ENCODE measurements around the gene FGF18.

Gene FGF18

GRCh38 chr5:171477101-171477500 is 57.7 kb downstream of the FGF18 start:
- H3K4me3 ChIP-seq (ENCODE audit: low read depth, low read length) = no peak overlapping the region
- TF ChIP-seq ZNF548 (tag by site-specific recombination; IDR thresholded peaks at IDR 0.05) (no peak), ZBTB17 (tag by site-specific recombination; IDR thresholded peaks at IDR 0.05) (peak; percentile 96), OVOL3 (tag by site-specific recombination; IDR thresholded peaks at IDR 0.05) (no peak), ZNF433 (tag by site-specific recombination; IDR thresholded peaks at IDR 0.05; ENCODE audit: low read depth) (no peak)
- CTCF ChIA-PET = interaction anchor here (1.4 kb wide), 1 partner anchor 16 kb away, joined by 4 read pairs; no protein-coding TSS in a partner anchor

GRCh38 chr5:171477666-171478065 is 58.2 kb downstream of the FGF18 start:
- no peaks in the 10 kb centered on the region for H3K36me3 ChIP-seq (ENCODE audit: control insufficient read depth in 2 of 2, insufficient read depth in 1 of 2, low read length in 2 of 2)
- no peaks in the 10 kb centered on the region for H3K9me3 ChIP-seq (ENCODE audit: control insufficient read depth, insufficient read depth, low read depth, low read length)
- H3K4me1 ChIP-seq (ENCODE audit: control insufficient read depth, insufficient read depth, low read length) = peaks cover 7% of the 10 kb centered on the region; the same call in 1 of the 2 replicates
- ChIA-PET CTCF (interaction anchor here (1.6 kb wide), 1 partner anchor 421 kb away, joined by 3 read pairs; no protein-coding TSS in a partner anchor), POLR2A (no interaction called here)
- H3K4me3 ChIP-seq (ENCODE audit: low read depth, low read length) = no peak overlapping the region
- no peak overlapping the region for H3K27ac ChIP-seq (ENCODE audit: extremely low read depth, low read depth, low read length)
- no peak for TF ChIP-seq KLF7 (tag by site-specific recombination; IDR thresholded peaks at IDR 0.05; ENCODE audit: borderline replicate concordance)
- no peak for TF ChIP-seq ZBTB20 (tag by site-specific recombination; IDR thresholded peaks at IDR 0.05)
- no peak for TF ChIP-seq ZNF623 (tag by site-specific recombination; IDR thresholded peaks at IDR 0.05)
- TF ChIP-seq ZNF324 (tag by site-specific recombination; IDR thresholded peaks at IDR 0.05) = no peak
- no peak for TF ChIP-seq HOXD13 (CRISPR knock-in tag; IDR thresholded peaks at IDR 0.05; ENCODE audit: borderline replicate concordance)
- TF ChIP-seq ZNF202 (tag by site-specific recombination; IDR thresholded peaks at IDR 0.05; ENCODE audit: borderline replicate concordance) = no peak
- no peak for TF ChIP-seq ZNF670 (tag by site-specific recombination; IDR thresholded peaks at IDR 0.05; ENCODE audit: low read depth)
- TF ChIP-seq KLF9 (tag by site-specific recombination; IDR thresholded peaks at IDR 0.05; ENCODE audit: low read depth) = no peak
- TF ChIP-seq ZBTB17 (tag by site-specific recombination; IDR thresholded peaks at IDR 0.05) = no peak
- TF ChIP-seq ZNF146 (tag by site-specific recombination; IDR thresholded peaks at IDR 0.05) = no peak
- no peak for TF ChIP-seq ZNF544 (tag by site-specific recombination; IDR thresholded peaks at IDR 0.05)
- TF ChIP-seq YY2 (tag by site-specific recombination; IDR thresholded peaks at IDR 0.05) = no peak
- no peak for TF ChIP-seq GLIS1 (tag by site-specific recombination; IDR thresholded peaks at IDR 0.05)
- TF ChIP-seq ZBTB26 (tag by site-specific recombination; optimal IDR thresholded peaks at IDR 0.05) = no peak
- no peak for TF ChIP-seq ZNF223 (tag by site-specific recombination; IDR thresholded peaks at IDR 0.05)

More at GRCh38 chr5:171477101-171477500, 57.7 kb downstream of the FGF18 start:
- H3K9me3 ChIP-seq (ENCODE audit: control insufficient read depth, insufficient read depth, low read depth, low read length) = no peaks in the 10 kb centered on the region
- H3K27ac ChIP-seq (ENCODE audit: extremely low read depth, low read depth, low read length) = no peak overlapping the region
- H3K36me3 ChIP-seq (ENCODE audit: control insufficient read depth in 2 of 2, insufficient read depth in 1 of 2, low read length in 2 of 2) = no peaks in the 10 kb centered on the region
- H3K4me1 ChIP-seq (ENCODE audit: control insufficient read depth, insufficient read depth, low read length) = peaks cover 7% of the 10 kb centered on the region; the same call in 1 of the 2 replicates
- POLR2A ChIA-PET = no interaction called here

- Histone ChIP-seq H3K9me3 (ENCODE audit: control insufficient read depth, insufficient read depth, low read depth, low read length) (no peaks in the 10 kb centered on the region), H3K4me1 (ENCODE audit: control insufficient read depth, insufficient read depth, low read length) (peaks cover 7% of the 10 kb centered on the region; the same call in 1 of the 2 replicates), H3K27ac (ENCODE audit: extremely low read depth, low read depth, low read length) (no peak overlapping the region), H3K36me3 (ENCODE audit: control insufficient read depth in 2 of 2, insufficient read depth in 1 of 2, low read length in 2 of 2) (no peaks in the 10 kb centered on the region), H3K4me3 (ENCODE audit: low read depth, low read length) (no peak overlapping the region)
- ChIA-PET POLR2A (interaction anchor here (0.6 kb wide), 1 partner anchor 49 kb away, joined by 3 read pairs; no protein-coding TSS in a partner anchor), CTCF (interaction anchor here (0.7 to 1.6 kb wide), 3 partner anchors 9 to 420 kb away, joined by 3 to 4 read pairs (median 3); no protein-coding TSS in a partner anchor)
- TF ChIP-seq, protein P1, sequence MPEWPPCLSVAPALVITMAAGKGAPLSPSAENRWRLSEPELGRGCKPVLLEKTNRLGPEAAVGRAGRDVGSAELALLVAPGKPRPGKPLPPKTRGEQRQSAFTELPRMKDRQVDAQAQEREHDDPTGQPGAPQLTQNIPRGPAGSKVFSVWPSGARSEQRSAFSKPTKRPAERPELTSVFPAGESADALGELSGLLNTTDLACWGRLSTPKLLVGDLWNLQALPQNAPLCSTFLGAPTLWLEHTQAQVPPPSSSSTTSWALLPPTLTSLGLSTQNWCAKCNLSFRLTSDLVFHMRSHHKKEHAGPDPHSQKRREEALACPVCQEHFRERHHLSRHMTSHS (tag by site-specific recombination; IDR thresholded peaks at IDR 0.05) = no peak
- TF ChIP-seq ZNF449 (tag by site-specific recombination; IDR thresholded peaks at IDR 0.05) = peak; percentile 53; the same call in 1 of the 2 replicates
- peak; percentile 27; the same call in 1 of the 2 replicates for TF ChIP-seq ZIC2 (tag by site-specific recombination; IDR thresholded peaks at IDR 0.05)
Measured at GRCh38 chr5:171478946-171479775, 59.7 kb downstream of the FGF18 start.
